Neutrophil (primary cell): ENCODE results near the gene IL1RN.

Source experiments
- H3K27ac ChIP-seq: fragments of 200-600 bp; sonication (generic); 2 replicates; pipeline ENCODE4 v1.5.1; 2016; ENCODE audit warnings: mild to moderate bottlenecking, moderate library complexity
- H3K27me3 ChIP-seq: fragments of 200-600 bp; sonication (generic); 2 replicates; pipeline ENCODE4 v1.6.0; 2016; ENCODE audit warnings: mild to moderate bottlenecking
- H3K36me3 ChIP-seq: fragments of 200-600 bp; sonication (generic); 2 replicates; pipeline ENCODE4 v1.5.1; 2017
- H3K4me1 ChIP-seq, 2 experiments: fragments of 200-600 bp in 1 of 2; sonication (generic) in 1 of 2; 1 replicate in 1 of 2; 2 replicates in 1 of 2; pipeline versions ENCODE4 v1.5.1 to v1.6.1; 2013 to 2016; ENCODE audit warnings: low read depth in 1 of 2, low read length in 1 of 2, mild to moderate bottlenecking in 1 of 2, moderate library complexity in 1 of 2; ENCODE audit not compliant: control insufficient read depth in 1 of 2, insufficient read depth in 1 of 2
- H3K4me3 ChIP-seq, 2 experiments: fragments of 200-600 bp in 1 of 2; sonication (generic) in 1 of 2; 1 replicate in 1 of 2; 2 replicates in 1 of 2; pipeline ENCODE4 v1.5.1; 2013 to 2016; ENCODE audit warnings: low read depth in 1 of 2, low read length in 1 of 2, mild to moderate bottlenecking in 1 of 2, moderate library complexity in 1 of 2
- H3K9me3 ChIP-seq: fragments of 200-600 bp; sonication (generic); 2 replicates; pipeline ENCODE4 v1.5.1; 2016
- CTCF ChIP-seq: fragments of 200-600 bp; sonication (generic); IDR thresholded peaks from 2 replicates; pipeline ENCODE4 v1.5.1; 2016; ENCODE audit warnings: antibody characterized with exemption

Gene IL1RN

GRCh38 chr2:113118263-113118657, 9.1 kb upstream of the IL1RN start:
- H3K4me1 ChIP-seq: peaks cover 84 to 97% of the 10 kb centered on the region in 2 experiments
- H3K9me3 ChIP-seq: no peaks in the 10 kb centered on the region
- H3K27me3 ChIP-seq: no peaks in the 10 kb centered on the region
- no peaks in the 10 kb centered on the region for H3K36me3 ChIP-seq
- no peak overlapping the region for H3K4me3 ChIP-seq
- no peak for TF ChIP-seq CTCF
- peak overlapping the region; percentile 83 for H3K27ac ChIP-seq

- peaks cover 84 to 97% of the 10 kb centered on the region in 2 experiments for H3K4me1 ChIP-seq
- no peaks in the 10 kb centered on the region for H3K27me3 ChIP-seq
- no peaks in the 10 kb centered on the region for H3K9me3 ChIP-seq
- peak overlapping the region; percentile 92 for H3K27ac ChIP-seq
- no peak for TF ChIP-seq CTCF
- H3K4me3 ChIP-seq: no peak overlapping the region
- H3K36me3 ChIP-seq: no peaks in the 10 kb centered on the region
Observed at GRCh38 chr2:113119111-113119510, 8.3 kb upstream of the IL1RN start.

- no peak for TF ChIP-seq CTCF
- H3K27ac ChIP-seq: peak overlapping the region; percentile 92
- peaks cover 84 to 97% of the 10 kb centered on the region in 2 experiments for H3K4me1 ChIP-seq
- H3K36me3 ChIP-seq: no peaks in the 10 kb centered on the region
- H3K4me3 ChIP-seq: no peak overlapping the region
- no peaks in the 10 kb centered on the region for H3K9me3 ChIP-seq
- H3K27me3 ChIP-seq: no peaks in the 10 kb centered on the region
Observed at GRCh38 chr2:113120861-113121260, 6.5 kb upstream of the IL1RN start.

GRCh38 chr2:113122364-113122763, 5.0 kb upstream of the IL1RN start:
- Histone ChIP-seq H3K36me3 (no peaks in the 10 kb centered on the region), H3K4me3 (no peak overlapping the region), H3K4me1 (peaks cover 82 to 97% of the 10 kb centered on the region in 2 experiments), H3K9me3 (no peaks in the 10 kb centered on the region), H3K27me3 (no peaks in the 10 kb centered on the region), H3K27ac (peak overlapping the region; percentile 92)
- no peak for TF ChIP-seq CTCF

- peaks cover 82 to 88% of the 10 kb centered on the region in 2 experiments for H3K4me1 ChIP-seq
- peaks cover 1% of the 10 kb centered on the region for H3K36me3 ChIP-seq
- peak overlapping the region; percentile 92 for H3K27ac ChIP-seq
- no peaks in the 10 kb centered on the region for H3K27me3 ChIP-seq
- H3K4me3 ChIP-seq: peak overlapping the region; percentile 20 to 36
- TF ChIP-seq CTCF: no peak
- no peaks in the 10 kb centered on the region for H3K9me3 ChIP-seq
Observed at GRCh38 chr2:113123726-113124125, 3.7 kb upstream of the IL1RN start.
